Keratinocyte (primary cell): ENCODE results near the gene MON2. TPM values are rescaled to one million over a fixed set of nuclear protein-coding genes. Genes with fewer than 3 reads are reported as not detected.

Experiments used
- DNase-seq: peaks from one replicate; pipeline ENCODE4 v3.0.0-alpha.2; 2011; ENCODE audit warnings: low read depth, missing footprints, low spot score
- FAIRE-seq: peaks from 2 replicates; lab custom pipeline; 2011; peaks lifted over from hg19 to GRCh38; lab: Jason Lieb, UNC
- H2AFZ ChIP-seq: 2 replicates; pipeline ENCODE4 v1.6.0; 2012; ENCODE audit warnings: low read length, control low read depth, inconsistent platforms; ENCODE audit not compliant: control insufficient read depth
- H3K27ac ChIP-seq: 2 replicates; pipeline ENCODE4 v1.5.1; 2011; ENCODE audit warnings: low read length; ENCODE audit not compliant: control insufficient read depth, insufficient read depth
- H3K27me3 ChIP-seq: 3 replicates; pipeline ENCODE4 v1.6.0; 2011; ENCODE audit warnings: low read length; ENCODE audit not compliant: control insufficient read depth, insufficient read depth; ENCODE audit errors: extremely low read depth
- H3K36me3 ChIP-seq, 2 experiments: 2 replicates in 1 of 2; 3 replicates in 1 of 2; pipeline ENCODE4 v1.5.1; 2011; ENCODE audit warnings: low read length in 2 of 2, mild to moderate bottlenecking in 1 of 2; ENCODE audit not compliant: control insufficient read depth in 2 of 2, insufficient read depth in 2 of 2; ENCODE audit errors: extremely low read depth in 1 of 2
- H3K4me1 ChIP-seq: 3 replicates; pipeline ENCODE4 v1.5.1; 2011; ENCODE audit warnings: low read length; ENCODE audit not compliant: control insufficient read depth, insufficient read depth; ENCODE audit errors: extremely low read depth
- H3K4me2 ChIP-seq: 3 replicates; pipeline ENCODE4 v1.6.0; 2011; ENCODE audit warnings: low read depth, low read length; ENCODE audit not compliant: control insufficient read depth, insufficient read depth; ENCODE audit errors: extremely low read depth
- H3K4me3 ChIP-seq, 3 experiments: fragments of 200-600 bp in 1 of 3; sonication (generic) in 1 of 3; 2 replicates in 2 of 3; 3 replicates in 1 of 3; pipeline ENCODE4 v1.5.1; 2011 to 2016; ENCODE audit warnings: low read length in 3 of 3, mild to moderate bottlenecking in 3 of 3, control low read depth in 2 of 3, inconsistent platforms in 1 of 3, low read depth in 1 of 3, mixed read lengths in 1 of 3, mixed run types in 1 of 3, moderate library complexity in 1 of 3; ENCODE audit not compliant: control insufficient read depth in 2 of 3, insufficient read depth in 2 of 3; ENCODE audit errors: extremely low read depth in 1 of 3
- H3K79me2 ChIP-seq: 2 replicates; pipeline ENCODE4 v1.6.0; 2012; ENCODE audit warnings: low read length; ENCODE audit not compliant: control insufficient read depth, insufficient read depth
- H3K9ac ChIP-seq: 3 replicates; pipeline ENCODE4 v1.6.0; 2011; ENCODE audit warnings: low read length; ENCODE audit not compliant: control insufficient read depth, insufficient read depth; ENCODE audit errors: extremely low read depth
- H3K9me1 ChIP-seq: 3 replicates; pipeline ENCODE4 v1.6.0; 2011; ENCODE audit warnings: low read length; ENCODE audit not compliant: control insufficient read depth, insufficient read depth; ENCODE audit errors: extremely low read depth
- H3K9me3 ChIP-seq: 2 replicates; pipeline ENCODE4 v1.5.1; 2012; ENCODE audit warnings: low read depth, low read length; ENCODE audit not compliant: control insufficient read depth
- H4K20me1 ChIP-seq: 3 replicates; pipeline ENCODE4 v1.6.0; 2011; ENCODE audit warnings: low read length; ENCODE audit not compliant: control insufficient read depth, insufficient read depth; ENCODE audit errors: extremely low read depth
- CTCF ChIP-seq, 3 experiments: IDR thresholded peaks in 1 of 3; conservative IDR thresholded peaks in 1 of 3; optimal IDR thresholded peaks in 1 of 3; 2 replicates in 2 of 3; 3 replicates in 1 of 3; pipeline versions ENCODE3 to v1.5.1; 2011; ENCODE audit warnings: low read length in 3 of 3, mild to moderate bottlenecking in 3 of 3, moderate library complexity in 2 of 3, control low read depth in 1 of 3, inconsistent platforms in 1 of 3; ENCODE audit not compliant: insufficient read depth in 2 of 3; ENCODE audit errors: extremely low read depth in 1 of 3
- EZH2 ChIP-seq: IDR thresholded peaks from one replicate; pipeline ENCODE4 v1.6.1; 2012; ENCODE audit warnings: inconsistent platforms, mild to moderate bottlenecking, low read length, moderate library complexity
- dilution Hi-C: fragments of 300-500 bp; cut with MboI; formaldehyde crosslinking; loops from one replicate; pipeline ENCODE4 v1.7.0; 2020; ENCODE audit warnings: low sequenced_read_pairs; ENCODE audit not compliant: extremely low pct_ligation_motif_present
- polyA plus RNA-seq, 5 experiments: library from polyadenylated mRNA; depleted of rRNA in 3 of 5; stranded (reverse) in 3 of 5; stranded (forward) in 1 of 5; unstranded in 1 of 5; fragments of >200 nt; gene quantifications; 1 replicate in 1 of 5; 2 replicates in 3 of 5; 3 replicates in 1 of 5; pipeline versions ENCODE4 v1.2.1 to v1.2.3, GENCODE V29; 2011 to 2012; ENCODE audit warnings: missing spikeins in 2 of 5, low read depth in 1 of 5, low replicate concordance in 1 of 5

The MON2 gene
- polyA plus RNA-seq, 1 donor (not counting 4 experiments of a cell fraction or from before 2014, with no cell fraction given), result 18.5 TPM

DNA sequence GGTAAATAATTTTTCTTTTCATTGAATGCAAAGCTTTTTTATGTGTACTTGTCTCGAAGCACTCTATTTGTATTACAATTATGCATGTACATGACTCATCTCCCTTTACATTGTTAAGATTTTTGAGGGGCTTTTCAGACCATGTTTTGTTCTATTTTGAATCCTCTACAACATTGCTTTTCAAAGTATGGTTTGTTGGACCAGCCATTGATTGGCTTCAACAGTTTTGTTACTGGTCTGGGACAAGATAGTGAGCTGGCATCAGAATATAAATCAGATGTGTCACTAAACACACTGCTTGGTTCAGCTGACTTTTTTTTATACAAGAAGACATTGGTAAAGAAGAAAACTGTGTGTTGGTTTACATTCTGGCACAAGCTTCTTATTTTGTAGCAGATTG is 122.3 kb downstream of the MON2 start:
- Histone ChIP-seq H3K27ac (no peak overlapping the region), H3K9ac (no peak overlapping the region), H3K9me1 (no peaks in the 10 kb centered on the region), H3K36me3 (no peaks in the 10 kb centered on the region), H3K4me1 (no peaks in the 10 kb centered on the region), H3K9me3 (no peaks in the 10 kb centered on the region), H2AFZ (no peak overlapping the region), H4K20me1 (no peaks in the 10 kb centered on the region), H3K4me3 (no peak overlapping the region), H3K79me2 (no peaks in the 10 kb centered on the region), H3K27me3 (no peaks in the 10 kb centered on the region), H3K4me2 (no peak overlapping the region)
- no peak for DNase-seq
- dilution Hi-C loops, result no loop called here
- TF ChIP-seq CTCF (optimal IDR thresholded peaks at IDR 0.05 in 1 of 3, IDR thresholded peaks at IDR 0.05 in 1 of 3, conservative IDR thresholded peaks at IDR 0.05 in 1 of 3; ENCODE audit: extremely low read depth in 1 of 3, insufficient read depth in 2 of 3, low read length in 3 of 3) (no peak), EZH2 (no peak)
- FAIRE-seq, result no peak

- Histone ChIP-seq H3K4me3 (no peak overlapping the region), H3K4me1 (peaks cover 6% of the 10 kb centered on the region), H3K27me3 (no peaks in the 10 kb centered on the region), H3K79me2 (no peaks in the 10 kb centered on the region), H3K9ac (no peak overlapping the region), H3K36me3 (no peaks in the 10 kb centered on the region), H3K9me3 (no peaks in the 10 kb centered on the region), H2AFZ (no peak overlapping the region), H4K20me1 (no peaks in the 10 kb centered on the region), H3K27ac (no peak overlapping the region), H3K9me1 (no peaks in the 10 kb centered on the region), H3K4me2 (no peak overlapping the region)
- dilution Hi-C loops, result no loop called here
- no peak for FAIRE-seq
- TF ChIP-seq CTCF (optimal IDR thresholded peaks at IDR 0.05 in 1 of 3, IDR thresholded peaks at IDR 0.05 in 1 of 3, conservative IDR thresholded peaks at IDR 0.05 in 1 of 3; ENCODE audit: extremely low read depth in 1 of 3, insufficient read depth in 2 of 3, low read length in 3 of 3) (no peak), EZH2 (no peak)
- no peak for DNase-seq
Observed at GRCh38 chr12:62597253-62597652, 130.6 kb downstream of the MON2 start.
